Astrocyte (in vitro differentiated cells and primary cell): ENCODE data around the gene NUMB. TPM values are rescaled to one million over a fixed set of nuclear protein-coding genes. Genes with fewer than 3 reads are reported as not detected.
A peak's percentile ranks its signal among the peaks of the same experiment; 100 is the strongest.

Experiments
- DNase-seq: peaks from one replicate; pipeline ENCODE4 v3.0.0-alpha.2; 2010; ENCODE audit warnings: low read depth
- FAIRE-seq: peaks from 2 replicates; lab custom pipeline; 2011; peaks lifted over from hg19 to GRCh38; lab: Jason Lieb, UNC
- H2AFZ ChIP-seq: 2 replicates; pipeline ENCODE4 v1.6.0; 2012; ENCODE audit warnings: low read depth, low read length, inconsistent platforms
- H3K27ac ChIP-seq: 2 replicates; pipeline ENCODE4 v1.5.1; 2011; ENCODE audit warnings: low read depth, low read length, inconsistent platforms
- H3K27me3 ChIP-seq: 2 replicates; pipeline ENCODE4 v1.6.0; 2011; ENCODE audit warnings: low read length, inconsistent platforms; ENCODE audit not compliant: insufficient read depth
- H3K36me3 ChIP-seq: 2 replicates; pipeline ENCODE4 v1.5.1; 2011; ENCODE audit warnings: low read length, inconsistent platforms; ENCODE audit not compliant: insufficient read depth
- H3K4me1 ChIP-seq: 2 replicates; pipeline ENCODE4 v1.5.1; 2011; ENCODE audit warnings: low read length, inconsistent platforms; ENCODE audit not compliant: insufficient read depth
- H3K4me2 ChIP-seq: 2 replicates; pipeline ENCODE4 v1.6.0; 2012; ENCODE audit warnings: low read length, inconsistent platforms
- H3K4me3 ChIP-seq: 2 replicates; pipeline ENCODE4 v1.5.1; 2011; ENCODE audit warnings: low read depth, mild to moderate bottlenecking, low read length, inconsistent platforms; ENCODE audit not compliant: insufficient read depth
- H3K79me2 ChIP-seq: 2 replicates; pipeline ENCODE4 v1.6.0; 2012; ENCODE audit warnings: mild to moderate bottlenecking, low read length, inconsistent platforms; ENCODE audit not compliant: insufficient read depth
- H3K9ac ChIP-seq: 2 replicates; pipeline ENCODE4 v1.6.0; 2012; ENCODE audit warnings: mild to moderate bottlenecking, low read length, inconsistent platforms
- H3K9me3 ChIP-seq: 2 replicates; pipeline ENCODE4 v1.5.1; 2012; ENCODE audit warnings: low read depth, mild to moderate bottlenecking, low read length, inconsistent platforms; ENCODE audit not compliant: insufficient read depth
- H4K20me1 ChIP-seq: 2 replicates; pipeline ENCODE4 v1.6.0; 2012; ENCODE audit warnings: low read length, inconsistent platforms; ENCODE audit not compliant: insufficient read depth
- H3K27ac Mint-ChIP-seq: one replicate; pipeline ENCODE4 v1.8.0; 2021; ENCODE audit warnings: mild to moderate bottlenecking, mixed read lengths; ENCODE audit not compliant: unreplicated experiment
- H3K27me3 Mint-ChIP-seq: one replicate; pipeline ENCODE4 v1.8.0; 2021; ENCODE audit warnings: low read depth, mixed read lengths; ENCODE audit not compliant: unreplicated experiment
- H3K36me3 Mint-ChIP-seq: one replicate; pipeline ENCODE4 v1.8.0; 2021; ENCODE audit warnings: low read depth, mixed read lengths; ENCODE audit not compliant: unreplicated experiment
- H3K4me1 Mint-ChIP-seq: one replicate; pipeline ENCODE4 v1.8.0; 2021; ENCODE audit warnings: low read depth, mixed read lengths; ENCODE audit not compliant: unreplicated experiment
- H3K4me3 Mint-ChIP-seq: one replicate; pipeline ENCODE4 v1.8.0; 2021; ENCODE audit warnings: mild to moderate bottlenecking, moderate library complexity, mixed read lengths; ENCODE audit not compliant: unreplicated experiment
- H3K9me3 Mint-ChIP-seq: one replicate; pipeline ENCODE4 v1.8.0; 2021; ENCODE audit warnings: mild to moderate bottlenecking, mixed read lengths; ENCODE audit not compliant: unreplicated experiment
- EZH2 ChIP-seq: IDR thresholded peaks from 2 replicates; pipeline ENCODE4 v1.6.1; 2012; ENCODE audit warnings: mild to moderate bottlenecking, low read length, inconsistent platforms; ENCODE audit not compliant: insufficient read depth
- total RNA-seq: library from RNA; stranded (reverse); gene quantifications from 2 replicates; pipeline ENCODE4 v1.2.1, GENCODE V29; 2021
- TF ChIP-seq, protein P1 (sequence below): IDR thresholded peaks from 2 replicates; pipeline ENCODE4 v1.5.1; 2011; ENCODE audit warnings: low read depth, mild to moderate bottlenecking, inconsistent platforms, low read length, moderate library complexity; ENCODE audit not compliant: insufficient read depth

NUMB gene
- total RNA-seq, 1 donor from 2014 or later, result 93.9 TPM

DNA sequence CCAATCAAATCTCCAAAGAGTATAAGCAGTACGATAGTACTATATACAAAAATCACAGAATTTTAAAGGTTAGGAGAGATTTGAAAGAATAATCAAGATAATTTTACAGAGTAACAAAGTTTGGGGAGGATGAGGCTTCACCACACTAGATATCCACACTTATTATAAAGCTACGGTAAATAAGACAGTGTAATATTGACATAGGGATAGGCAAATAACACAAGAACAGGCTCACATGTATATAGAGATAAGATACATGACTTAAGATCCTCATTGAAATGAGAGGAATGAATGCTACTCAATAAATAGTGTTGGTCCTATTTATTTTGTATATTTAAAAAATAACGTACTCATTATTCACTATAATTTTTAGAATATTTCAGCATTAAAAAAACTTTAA, 26.2 kb downstream of the NUMB start:
- peaks cover 4% of the 10 kb centered on the region for H3K36me3 Mint-ChIP-seq
- no peaks in the 10 kb centered on the region for H3K27me3 ChIP-seq
- H3K4me3 Mint-ChIP-seq, result no peak overlapping the region
- no peak for DNase-seq
- no peak overlapping the region for H3K4me2 ChIP-seq
- H3K4me1 ChIP-seq, result peaks cover 4% of the 10 kb centered on the region
- H3K79me2 ChIP-seq, result peaks cover 95% of the 10 kb centered on the region
- no peak overlapping the region for H3K4me3 ChIP-seq
- peaks cover 11% of the 10 kb centered on the region for H3K4me1 Mint-ChIP-seq
- H3K27ac ChIP-seq, result no peak overlapping the region
- peaks cover 79% of the 10 kb centered on the region for H4K20me1 ChIP-seq
- FAIRE-seq, result no peak
- no peaks in the 10 kb centered on the region for H3K27me3 Mint-ChIP-seq
- no peak for TF ChIP-seq EZH2
- TF ChIP-seq, protein P1, sequence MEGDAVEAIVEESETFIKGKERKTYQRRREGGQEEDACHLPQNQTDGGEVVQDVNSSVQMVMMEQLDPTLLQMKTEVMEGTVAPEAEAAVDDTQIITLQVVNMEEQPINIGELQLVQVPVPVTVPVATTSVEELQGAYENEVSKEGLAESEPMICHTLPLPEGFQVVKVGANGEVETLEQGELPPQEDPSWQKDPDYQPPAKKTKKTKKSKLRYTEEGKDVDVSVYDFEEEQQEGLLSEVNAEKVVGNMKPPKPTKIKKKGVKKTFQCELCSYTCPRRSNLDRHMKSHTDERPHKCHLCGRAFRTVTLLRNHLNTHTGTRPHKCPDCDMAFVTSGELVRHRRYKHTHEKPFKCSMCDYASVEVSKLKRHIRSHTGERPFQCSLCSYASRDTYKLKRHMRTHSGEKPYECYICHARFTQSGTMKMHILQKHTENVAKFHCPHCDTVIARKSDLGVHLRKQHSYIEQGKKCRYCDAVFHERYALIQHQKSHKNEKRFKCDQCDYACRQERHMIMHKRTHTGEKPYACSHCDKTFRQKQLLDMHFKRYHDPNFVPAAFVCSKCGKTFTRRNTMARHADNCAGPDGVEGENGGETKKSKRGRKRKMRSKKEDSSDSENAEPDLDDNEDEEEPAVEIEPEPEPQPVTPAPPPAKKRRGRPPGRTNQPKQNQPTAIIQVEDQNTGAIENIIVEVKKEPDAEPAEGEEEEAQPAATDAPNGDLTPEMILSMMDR, result no peak
- no peak overlapping the region for H3K9ac ChIP-seq
- H3K9me3 Mint-ChIP-seq, result no peaks in the 10 kb centered on the region
- no peak overlapping the region for H3K27ac Mint-ChIP-seq
- no peak overlapping the region for H2AFZ ChIP-seq
- no peaks in the 10 kb centered on the region for H3K36me3 ChIP-seq
- no peaks in the 10 kb centered on the region for H3K9me3 ChIP-seq

DNA sequence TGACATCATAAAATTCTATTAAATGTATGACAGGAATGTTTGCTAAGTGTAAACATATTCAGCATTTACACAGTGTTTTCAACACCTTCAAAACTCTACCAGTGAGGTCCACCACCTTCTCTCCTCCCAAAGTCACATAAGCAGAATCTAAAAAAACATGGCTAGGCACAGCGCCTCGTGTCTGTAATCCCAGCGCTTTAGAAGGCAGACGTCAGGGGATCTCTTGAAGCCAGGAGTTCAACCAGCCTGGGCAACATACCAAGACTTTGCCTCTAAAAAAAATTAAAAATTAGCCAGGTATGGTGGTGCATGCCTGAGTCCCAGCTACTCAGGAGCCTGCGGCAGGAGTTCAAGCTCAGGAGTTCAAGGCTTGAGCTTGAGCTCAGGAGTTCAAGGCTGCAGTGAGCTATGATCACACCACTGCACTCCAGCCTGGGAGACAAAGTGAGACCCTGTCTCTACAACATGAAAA, 30.0 kb downstream of the NUMB start:
- H3K36me3 Mint-ChIP-seq, result peaks cover 2% of the 10 kb centered on the region
- TF ChIP-seq EZH2, result no peak
- TF ChIP-seq, protein P1, result no peak
- peaks cover 13% of the 10 kb centered on the region for H3K4me1 Mint-ChIP-seq
- Histone ChIP-seq H3K4me3 (no peak overlapping the region), H3K79me2 (peaks cover 98% of the 10 kb centered on the region), H3K9me3 (no peaks in the 10 kb centered on the region), H3K4me1 (peaks cover 7% of the 10 kb centered on the region), H3K27ac (no peak overlapping the region), H3K36me3 (no peaks in the 10 kb centered on the region), H2AFZ (no peak overlapping the region), H4K20me1 (peaks cover 63% of the 10 kb centered on the region), H3K9ac (no peak overlapping the region), H3K4me2 (no peak overlapping the region), H3K27me3 (no peaks in the 10 kb centered on the region)
- H3K4me3 Mint-ChIP-seq, result no peak overlapping the region
- H3K27ac Mint-ChIP-seq, result peak overlapping the region; percentile 54
- H3K9me3 Mint-ChIP-seq, result no peaks in the 10 kb centered on the region
- no peaks in the 10 kb centered on the region for H3K27me3 Mint-ChIP-seq
- DNase-seq, result no peak
- no peak for FAIRE-seq

DNA sequence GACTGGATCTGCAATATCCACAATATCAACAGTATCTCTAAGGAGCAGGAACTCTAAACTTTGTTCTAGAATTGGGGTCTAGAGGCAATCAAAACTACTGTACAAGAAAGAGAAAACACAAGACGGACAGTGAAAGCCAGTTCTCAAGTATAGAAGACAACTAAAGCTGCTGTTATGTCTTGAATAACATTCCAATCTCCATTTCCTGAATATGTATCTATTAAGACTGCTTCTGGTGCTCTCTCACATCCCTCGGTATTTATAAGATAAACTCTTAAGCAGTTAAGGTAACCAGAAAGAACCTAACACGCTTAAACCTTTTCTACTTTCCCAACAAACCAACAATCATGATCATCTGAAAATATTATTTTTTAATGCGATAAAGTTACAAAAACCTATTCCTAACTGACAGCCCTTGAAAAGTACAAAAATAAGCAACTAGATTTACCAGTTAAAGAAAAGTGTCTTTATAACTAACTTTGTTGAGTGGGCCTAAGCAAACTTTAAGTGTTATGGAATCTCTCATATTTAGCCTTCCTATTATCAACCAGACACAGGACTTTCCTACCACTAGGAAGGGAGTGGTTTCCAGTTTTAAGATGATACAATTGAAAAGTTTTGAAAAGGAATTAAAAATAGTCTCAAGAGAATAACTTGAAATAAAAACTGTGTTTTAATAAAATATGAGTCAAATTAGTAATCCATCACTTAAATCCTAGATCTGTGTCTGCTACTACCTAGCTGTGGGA, 30.7 kb downstream of the NUMB start:
- H3K4me1 ChIP-seq, result peaks cover 7% of the 10 kb centered on the region
- peak overlapping the region; percentile 56 for H3K4me2 ChIP-seq
- H3K27ac ChIP-seq, result peak overlapping the region; percentile 53
- no peak overlapping the region for H3K4me3 Mint-ChIP-seq
- peaks cover 66% of the 10 kb centered on the region for H4K20me1 ChIP-seq
- no peaks in the 10 kb centered on the region for H3K9me3 ChIP-seq
- H3K36me3 ChIP-seq, result no peaks in the 10 kb centered on the region
- peak overlapping the region; percentile 54 for H3K27ac Mint-ChIP-seq
- H3K9ac ChIP-seq, result peak overlapping the region; percentile 28
- DNase-seq (no peak), FAIRE-seq (no peak)
- TF ChIP-seq, protein P1, result no peak
- no peak for TF ChIP-seq EZH2
- H3K9me3 Mint-ChIP-seq, result no peaks in the 10 kb centered on the region
- no peaks in the 10 kb centered on the region for H3K27me3 ChIP-seq
- no peak overlapping the region for H2AFZ ChIP-seq
- peaks cover 98% of the 10 kb centered on the region for H3K79me2 ChIP-seq
- H3K36me3 Mint-ChIP-seq, result peaks cover 2% of the 10 kb centered on the region
- peaks cover 13% of the 10 kb centered on the region for H3K4me1 Mint-ChIP-seq
- H3K4me3 ChIP-seq, result peak overlapping the region; percentile 11
- H3K27me3 Mint-ChIP-seq, result no peaks in the 10 kb centered on the region
